Uterus (tissue), 4 donors: ENCODE measurements around the gene GBA2. TPM values are rescaled to one million over a fixed set of nuclear protein-coding genes. Genes with fewer than 3 reads are reported as not detected.

Source experiments
- DNase-seq, 2 donors: peaks; one replicate each; pipeline ENCODE4 v3.0.0-alpha.2; 2019 to 2020
- H3K27ac ChIP-seq, 2 donors: fragments of 200-600 bp; sonication (generic); 1 replicate in 1 of 2; 2 replicates in 1 of 2; pipeline ENCODE4 v1.5.1; 2016 to 2018
- H3K27me3 ChIP-seq, 2 donors: fragments of 200-600 bp; sonication (generic); one replicate each; pipeline ENCODE4 v1.5.1; 2018 to 2019; ENCODE audit warnings: control low read depth in 1 of 2
- H3K36me3 ChIP-seq, 2 donors: fragments of 200-600 bp; sonication (generic); one replicate each; pipeline ENCODE4 v1.5.1; 2019; ENCODE audit warnings: control low read depth in 1 of 2
- H3K4me1 ChIP-seq, 2 donors: fragments of 200-600 bp; sonication (generic); one replicate each; pipeline ENCODE4 v1.5.1; 2018 to 2019; ENCODE audit warnings: control low read depth in 1 of 2
- H3K4me3 ChIP-seq, 2 donors: fragments of 200-600 bp; sonication (generic); 1 replicate in 1 of 2; 2 replicates in 1 of 2; pipeline ENCODE4 v1.5.1; 2018 to 2019; ENCODE audit warnings: mild to moderate bottlenecking in 1 of 2
- H3K9me3 ChIP-seq, 2 donors: fragments of 200-600 bp; sonication (generic); one replicate each; pipeline ENCODE4 v1.5.1; 2019; ENCODE audit warnings: control low read depth in 1 of 2
- CTCF ChIP-seq, 4 experiments: fragments of 200-600 bp in 2 of 4; fragments of 450-650 bp in 2 of 4; sonication (generic) in 2 of 4; IDR thresholded peaks; one replicate each; pipeline ENCODE4 v1.5.1; 2016 to 2019; ENCODE audit warnings: antibody characterized with exemption in 4 of 4, mild to moderate bottlenecking in 2 of 4, moderate library complexity in 1 of 4
- POLR2A ChIP-seq, 2 donors: fragments of 450-650 bp; IDR thresholded peaks; one replicate each; pipeline ENCODE4 v1.6.1; 2016; ENCODE audit warnings: antibody characterized with exemption in 2 of 2, mild to moderate bottlenecking in 1 of 2, moderate library complexity in 1 of 2
- intact Hi-C: fragments of 100-400 bp; cut with DNase I; formaldehyde crosslinking; loops from one replicate; pipeline ENCODE4 v1.15.1; 2023; ENCODE audit warnings: low total_unique reads
- total RNA-seq, 4 donors: library from RNA; depleted of rRNA in 3 of 4; stranded (reverse); fragments of >200 nt in 3 of 4; gene quantifications; one replicate each; pipeline versions ENCODE4 v1.1.0 to v1.2.4, GENCODE V29; 2014 to 2023
- donor health status: DM: yes; HTN: yes; CAD: no.

The GBA2 gene
- total RNA-seq, 4 donors from 2014 or later: 26.9 to 104 (median 42.1) TPM

GRCh38 chr9:35711501-35712428 is 37.3 kb downstream of the GBA2 start:
- intact Hi-C loops: no loop called here
- no peaks in the 10 kb centered on the region for H3K36me3 ChIP-seq
- no peak overlapping the region for H3K27ac ChIP-seq
- no peak overlapping the region for H3K4me3 ChIP-seq
- no peak for TF ChIP-seq POLR2A (IDR thresholded peaks at IDR 0.05)
- no peak for DNase-seq
- no peaks in the 10 kb centered on the region for H3K4me1 ChIP-seq
- H3K27me3 ChIP-seq: no peaks in the 10 kb centered on the region
- no peaks in the 10 kb centered on the region for H3K9me3 ChIP-seq

- Histone ChIP-seq H3K4me3 (no peak overlapping the region), H3K27me3 (no peaks in the 10 kb centered on the region), H3K36me3 (no peaks in the 10 kb centered on the region), H3K4me1 (no peaks in the 10 kb centered on the region), H3K27ac (no peak overlapping the region), H3K9me3 (no peaks in the 10 kb centered on the region)
- intact Hi-C loops: no loop called here
- TF ChIP-seq POLR2A (IDR thresholded peaks at IDR 0.05) (no peak), CTCF (IDR thresholded peaks at IDR 0.05) (no peak)
- DNase-seq: no peak
Measured at GRCh38 chr9:35710818-35711500, 38.1 kb downstream of the GBA2 start.

- H3K36me3 ChIP-seq: no peaks in the 10 kb centered on the region
- no peak for TF ChIP-seq CTCF (IDR thresholded peaks at IDR 0.05)
- TF ChIP-seq POLR2A (IDR thresholded peaks at IDR 0.05): no peak
- H3K4me1 ChIP-seq: no peaks in the 10 kb centered on the region
- no peak overlapping the region for H3K4me3 ChIP-seq
- DNase-seq: no peak
- no peaks in the 10 kb centered on the region for H3K27me3 ChIP-seq
- intact Hi-C loops: no loop called here
- no peak overlapping the region for H3K27ac ChIP-seq
- no peaks in the 10 kb centered on the region for H3K9me3 ChIP-seq
Measured at GRCh38 chr9:35708146-35708545, 40.9 kb downstream of the GBA2 start.

GRCh38 chr9:35706951-35707350 is 42.1 kb downstream of the GBA2 start:
- DNase-seq: no peak
- no peak for TF ChIP-seq CTCF (IDR thresholded peaks at IDR 0.05)
- no peak for TF ChIP-seq POLR2A (IDR thresholded peaks at IDR 0.05)
- H3K27me3 ChIP-seq: no peaks in the 10 kb centered on the region
- no peak overlapping the region for H3K4me3 ChIP-seq
- intact Hi-C loops: no loop called here
- no peaks in the 10 kb centered on the region for H3K36me3 ChIP-seq
- H3K4me1 ChIP-seq: no peaks in the 10 kb centered on the region
- H3K9me3 ChIP-seq: no peaks in the 10 kb centered on the region
- H3K27ac ChIP-seq: no peak overlapping the region

GRCh38 chr9:35705836-35706430 is 43.1 kb downstream of the GBA2 start:
- intact Hi-C loops: no loop called here
- Histone ChIP-seq H3K36me3 (no peaks in the 10 kb centered on the region), H3K9me3 (no peaks in the 10 kb centered on the region), H3K4me1 (no peaks in the 10 kb centered on the region), H3K4me3 (no peak overlapping the region), H3K27ac (no peak overlapping the region), H3K27me3 (no peaks in the 10 kb centered on the region)
- TF ChIP-seq CTCF (IDR thresholded peaks at IDR 0.05) (no peak), POLR2A (IDR thresholded peaks at IDR 0.05) (no peak)
- no peak for DNase-seq
